ENCODE measurements around the gene SLC2A13.

Gene SLC2A13

GRCh38 chr12:40013847-40014246, 92.0 kb downstream of the SLC2A13 start:
- H3K4me3 ChIP-seq (ENCODE audit: low read length), result no peak overlapping the region
- no peak for DNase-seq (ENCODE audit: low read depth, low spot score)

- no peak for DNase-seq (ENCODE audit: low read depth, low spot score)
- H3K4me3 ChIP-seq (ENCODE audit: low read length), result no peak overlapping the region
These were observed 92.6 kb downstream of the SLC2A13 start for GRCh38 chr12:40013292-40013691.

- DNase-seq (ENCODE audit: low read depth, low spot score), result no peak
- no peak overlapping the region for H3K4me3 ChIP-seq (ENCODE audit: low read length)
These were observed 93.2 kb downstream of the SLC2A13 start for GRCh38 chr12:40012711-40013110.

GRCh38 chr12:40011775-40012129, 94.1 kb downstream of the SLC2A13 start:
- no peak overlapping the region for H3K4me3 ChIP-seq (ENCODE audit: low read length)
- no peak for DNase-seq (ENCODE audit: low read depth, low spot score)

- H3K4me3 ChIP-seq (ENCODE audit: low read length), result no peak overlapping the region
- peak; percentile 63 for DNase-seq (ENCODE audit: low read depth, low spot score)
These were observed 94.7 kb downstream of the SLC2A13 start for GRCh38 chr12:40010899-40011774.

- no peak for DNase-seq (ENCODE audit: low read depth, low spot score)
- H3K4me3 ChIP-seq (ENCODE audit: low read length), result no peak overlapping the region
These were observed 103.4 kb downstream of the SLC2A13 start for GRCh38 chr12:40002178-40003169.

- no peak for DNase-seq (ENCODE audit: low read depth, low spot score)
- H3K4me3 ChIP-seq (ENCODE audit: low read length), result no peak overlapping the region
These were observed 104.5 kb downstream of the SLC2A13 start for GRCh38 chr12:40001406-40001805.

- no peak for DNase-seq (ENCODE audit: low read depth, low spot score)
- H3K4me3 ChIP-seq (ENCODE audit: low read length), result no peak overlapping the region
These were observed 105.0 kb downstream of the SLC2A13 start for GRCh38 chr12:40000884-40001283.

GRCh38 chr12:39993268-39993667, 112.6 kb downstream of the SLC2A13 start:
- no peak overlapping the region for H3K4me3 ChIP-seq (ENCODE audit: low read length)
- no peak for DNase-seq (ENCODE audit: low read depth, low spot score)

- DNase-seq (ENCODE audit: low read depth, low spot score), result peak; percentile 27
- no peak overlapping the region for H3K4me3 ChIP-seq (ENCODE audit: low read length)
These were observed 115.5 kb downstream of the SLC2A13 start for GRCh38 chr12:39990122-39991101.

- no peak overlapping the region for H3K4me3 ChIP-seq (ENCODE audit: low read length)
- no peak for DNase-seq (ENCODE audit: low read depth, low spot score)
These were observed 116.4 kb downstream of the SLC2A13 start for GRCh38 chr12:39989501-39989900.

- no peak overlapping the region for H3K4me3 ChIP-seq (ENCODE audit: low read length)
- no peak for DNase-seq (ENCODE audit: low read depth, low spot score)
These were observed 117.3 kb downstream of the SLC2A13 start for GRCh38 chr12:39988574-39988973.

- no peak for DNase-seq (ENCODE audit: low read depth, low spot score)
- no peak overlapping the region for H3K4me3 ChIP-seq (ENCODE audit: low read length)
These were observed 119.2 kb downstream of the SLC2A13 start for GRCh38 chr12:39986674-39987073.

- DNase-seq (ENCODE audit: low read depth, low spot score), result no peak
- H3K4me3 ChIP-seq (ENCODE audit: low read length), result no peak overlapping the region
These were observed 121.2 kb downstream of the SLC2A13 start for GRCh38 chr12:39984670-39985069.

GRCh38 chr12:39975374-39975918, 130.4 kb downstream of the SLC2A13 start:
- H3K4me3 ChIP-seq (ENCODE audit: low read length), result no peak overlapping the region
- no peak for DNase-seq (ENCODE audit: low read depth, low spot score)

GRCh38 chr12:39972119-39972518, 133.8 kb downstream of the SLC2A13 start:
- DNase-seq (ENCODE audit: low read depth, low spot score), result no peak
- no peak overlapping the region for H3K4me3 ChIP-seq (ENCODE audit: low read length)

GRCh38 chr12:39971348-39971747, 134.5 kb downstream of the SLC2A13 start:
- no peak overlapping the region for H3K4me3 ChIP-seq (ENCODE audit: low read length)
- DNase-seq (ENCODE audit: low read depth, low spot score), result no peak

- no peak overlapping the region for H3K4me3 ChIP-seq (ENCODE audit: low read length)
- DNase-seq (ENCODE audit: low read depth, low spot score), result no peak
These were observed 139.2 kb downstream of the SLC2A13 start for GRCh38 chr12:39966721-39967120.

- no peak for DNase-seq (ENCODE audit: low read depth, low spot score)
- H3K4me3 ChIP-seq (ENCODE audit: low read length), result no peak overlapping the region
These were observed 139.6 kb downstream of the SLC2A13 start for GRCh38 chr12:39966256-39966655.

All from Jurkat, Clone E6-1 (cell line).